IPS-18a (cell line): ENCODE measurements around the gene ZBTB37.
A peak's percentile ranks its signal among the peaks of the same experiment; 100 is the strongest.
"Not testable (repeated sequence)": the region's sequence is repeated elsewhere in the genome, so short reads cannot be mapped to it uniquely, and the experiment has no call there.

Source experiments
- H3K27ac ChIP-seq: one replicate; pipeline ENCODE4 v1.5.1; 2013; ENCODE audit warnings: low read length
- H3K27me3 ChIP-seq: one replicate; pipeline ENCODE4 v1.6.1; 2013; ENCODE audit warnings: mild to moderate bottlenecking, low read length; ENCODE audit not compliant: control insufficient read depth, insufficient read depth
- H3K36me3 ChIP-seq: one replicate; pipeline ENCODE4 v1.6.1; 2013; ENCODE audit warnings: low read depth, low read length; ENCODE audit not compliant: control insufficient read depth
- H3K4me1 ChIP-seq: one replicate; pipeline ENCODE4 v1.6.1; 2013; ENCODE audit warnings: low read depth, low read length; ENCODE audit not compliant: control insufficient read depth
- H3K4me3 ChIP-seq: one replicate; pipeline ENCODE4 v1.5.1; 2013; ENCODE audit warnings: low read length
- H3K9ac ChIP-seq: one replicate; pipeline ENCODE4 v1.6.1; 2013; ENCODE audit warnings: mild to moderate bottlenecking, low read length, moderate library complexity
- H3K9me3 ChIP-seq: one replicate; pipeline ENCODE4 v1.6.1; 2013; ENCODE audit warnings: low read depth, low read length; ENCODE audit not compliant: control insufficient read depth

ZBTB37 gene

DNA sequence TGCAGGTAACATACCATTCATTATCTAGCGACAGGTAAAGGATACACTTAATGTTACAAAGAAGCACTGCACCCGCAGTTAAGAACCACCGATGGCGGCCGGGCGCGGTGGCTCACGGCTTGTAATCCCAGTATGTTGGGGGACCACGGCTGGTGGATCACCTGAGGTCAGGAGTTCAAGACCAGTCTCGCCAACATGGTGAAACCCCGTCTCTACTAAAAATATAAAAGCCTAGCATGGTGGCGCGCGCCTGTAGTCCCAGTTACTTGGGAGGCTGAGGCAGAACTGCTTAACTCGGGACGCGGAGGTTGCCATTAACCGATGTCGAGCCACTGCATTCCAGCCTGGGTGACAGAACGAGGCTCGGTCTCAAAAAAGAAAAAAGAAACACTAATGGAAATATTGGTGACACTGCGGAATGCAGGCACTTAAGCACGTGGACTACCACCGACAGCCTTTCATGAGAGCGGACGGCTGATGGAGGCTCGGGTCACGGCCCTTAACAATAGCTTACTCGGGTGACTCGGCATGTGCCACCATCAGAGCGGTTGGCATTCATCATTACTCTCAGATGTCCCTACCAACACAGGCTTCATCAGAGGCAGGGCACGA is 933 bp upstream of the ZBTB37 start:
- Histone ChIP-seq H3K36me3 (peaks cover 59% of the 10 kb centered on the region), H3K27ac (peak overlapping the region; percentile 94), H3K4me3 (peak overlapping the region; percentile 100), H3K9ac (peak overlapping the region; percentile 99), H3K9me3 (peaks cover 4% of the 10 kb centered on the region), H3K27me3 (no peaks in the 10 kb centered on the region), H3K4me1 (peaks cover 15% of the 10 kb centered on the region)

DNA sequence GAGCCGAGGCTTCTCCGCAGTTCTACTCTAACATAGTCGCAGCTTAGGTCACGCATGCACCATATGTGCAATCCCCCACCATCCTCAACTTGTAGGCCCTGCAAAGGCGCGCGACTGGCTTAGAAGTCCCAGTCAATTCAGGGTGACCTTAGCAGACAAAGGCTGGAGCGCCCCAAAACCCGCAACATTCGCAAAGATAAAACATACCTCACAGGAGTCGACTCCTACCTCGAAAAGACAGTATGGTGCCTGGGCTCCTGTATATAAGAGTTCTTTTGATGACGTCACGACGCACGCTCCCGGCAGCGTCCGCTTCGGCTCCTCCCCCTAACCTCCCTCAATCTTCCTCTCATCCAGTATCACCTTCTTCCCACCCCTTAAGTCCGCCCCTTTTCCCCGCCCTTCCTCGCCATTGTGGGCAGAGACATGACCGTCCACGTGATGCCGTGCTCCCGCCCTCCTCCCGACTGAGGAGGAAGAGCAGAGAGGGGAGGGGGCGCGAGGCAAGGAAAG is 371 bp upstream of the ZBTB37 start, which contains the start of gene GAS5:
TSS of gene GAS5 (minus strand) at position 237 of the 513 bp plus-strand sequence.
- Histone ChIP-seq H3K27me3 (no peaks in the 10 kb centered on the region), H3K27ac (peak within 1 kb of the TSS; percentile 94), H3K36me3 (peaks cover 57% of the 10 kb centered on the region), H3K9me3 (peaks cover 4% of the 10 kb centered on the region), H3K4me3 (peak within 1 kb of the TSS; percentile 100), H3K9ac (peak within 1 kb of the TSS; percentile 99), H3K4me1 (peaks cover 15% of the 10 kb centered on the region)

DNA sequence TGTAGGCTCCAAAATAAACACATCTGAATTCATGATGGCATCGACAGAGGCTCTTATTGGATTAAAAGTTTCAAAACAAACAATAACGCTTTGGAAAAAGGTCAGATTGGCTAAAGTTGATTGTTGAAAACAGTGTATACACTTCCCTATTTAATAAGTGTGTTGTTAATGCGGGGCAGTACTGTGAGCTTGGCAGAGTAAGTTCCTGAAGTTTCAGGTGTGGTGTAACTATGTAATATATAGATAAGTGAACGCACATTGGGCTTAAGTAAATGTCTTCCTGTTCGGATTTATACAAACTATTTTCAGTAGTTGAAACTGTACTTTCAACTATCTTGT is 810 bp downstream of the ZBTB37 start:
- Histone ChIP-seq H3K9me3 (peaks cover 4% of the 10 kb centered on the region), H3K4me3 (peak overlapping the region; percentile 100), H3K36me3 (peaks cover 47% of the 10 kb centered on the region), H3K4me1 (peaks cover 15% of the 10 kb centered on the region), H3K27ac (peak overlapping the region; percentile 51), H3K9ac (peak overlapping the region; percentile 76), H3K27me3 (no peaks in the 10 kb centered on the region)

DNA sequence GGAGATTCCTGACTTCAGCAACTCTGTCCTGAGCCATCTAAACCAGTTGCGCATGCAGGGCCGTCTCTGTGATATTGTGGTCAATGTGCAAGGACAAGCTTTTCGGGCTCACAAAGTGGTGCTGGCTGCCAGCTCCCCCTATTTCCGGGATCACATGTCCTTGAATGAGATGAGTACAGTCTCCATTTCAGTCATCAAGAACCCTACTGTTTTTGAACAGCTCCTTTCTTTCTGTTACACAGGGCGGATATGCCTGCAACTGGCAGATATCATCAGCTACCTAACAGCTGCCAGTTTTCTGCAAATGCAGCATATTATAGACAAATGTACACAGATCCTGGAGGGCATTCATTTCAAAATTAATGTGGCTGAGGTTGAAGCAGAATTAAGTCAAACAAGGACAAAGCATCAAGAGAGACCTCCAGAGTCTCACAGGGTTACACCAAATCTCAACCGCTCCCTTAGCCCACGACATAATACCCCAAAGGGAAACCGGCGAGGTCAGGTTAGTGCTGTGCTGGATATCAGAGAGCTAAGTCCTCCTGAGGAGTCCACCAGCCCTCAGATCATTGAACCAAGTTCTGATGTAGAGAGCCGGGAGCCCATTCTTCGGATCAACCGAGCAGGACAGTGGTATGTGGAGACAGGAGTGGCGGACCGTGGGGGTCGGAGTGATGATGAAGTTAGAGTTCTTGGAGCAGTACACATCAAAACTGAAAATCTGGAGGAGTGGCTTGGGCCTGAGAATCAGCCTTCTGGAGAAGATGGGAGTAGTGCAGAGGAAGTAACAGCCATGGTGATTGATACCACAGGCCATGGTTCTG is 2.3 kb downstream of the ZBTB37 start:
- no peak overlapping the region for H3K27ac ChIP-seq
- peaks cover 4% of the 10 kb centered on the region for H3K9me3 ChIP-seq
- no peaks in the 10 kb centered on the region for H3K27me3 ChIP-seq
- no peak overlapping the region for H3K4me3 ChIP-seq
- peaks cover 38% of the 10 kb centered on the region for H3K36me3 ChIP-seq
- H3K9ac ChIP-seq = no peak overlapping the region
- peaks cover 9% of the 10 kb centered on the region for H3K4me1 ChIP-seq

DNA sequence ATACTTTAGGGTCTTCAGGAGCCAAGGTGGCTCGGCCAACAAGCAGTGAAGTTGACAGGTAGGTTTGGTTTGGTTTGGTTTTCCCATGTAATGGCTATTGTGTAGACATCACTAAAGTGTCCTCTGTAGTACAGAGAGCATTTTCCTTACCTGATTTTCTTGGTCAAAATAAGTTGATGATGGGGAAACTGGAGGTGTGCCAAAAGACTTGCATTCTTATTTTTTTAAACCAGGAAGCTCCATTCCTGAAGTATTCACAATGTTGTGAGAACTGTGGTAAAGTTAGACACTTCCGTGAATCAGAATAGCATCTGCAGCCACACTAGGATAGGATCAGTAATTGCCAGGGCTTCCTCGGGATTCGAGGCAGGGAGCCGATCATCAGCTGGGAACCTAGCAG is 2.9 kb downstream of the ZBTB37 start:
- no peaks in the 10 kb centered on the region for H3K27me3 ChIP-seq
- H3K9ac ChIP-seq = no peak overlapping the region
- H3K36me3 ChIP-seq = peaks cover 32% of the 10 kb centered on the region
- H3K9me3 ChIP-seq = peaks cover 4% of the 10 kb centered on the region
- H3K27ac ChIP-seq = no peak overlapping the region
- no peak overlapping the region for H3K4me3 ChIP-seq
- H3K4me1 ChIP-seq = peaks cover 6% of the 10 kb centered on the region

DNA sequence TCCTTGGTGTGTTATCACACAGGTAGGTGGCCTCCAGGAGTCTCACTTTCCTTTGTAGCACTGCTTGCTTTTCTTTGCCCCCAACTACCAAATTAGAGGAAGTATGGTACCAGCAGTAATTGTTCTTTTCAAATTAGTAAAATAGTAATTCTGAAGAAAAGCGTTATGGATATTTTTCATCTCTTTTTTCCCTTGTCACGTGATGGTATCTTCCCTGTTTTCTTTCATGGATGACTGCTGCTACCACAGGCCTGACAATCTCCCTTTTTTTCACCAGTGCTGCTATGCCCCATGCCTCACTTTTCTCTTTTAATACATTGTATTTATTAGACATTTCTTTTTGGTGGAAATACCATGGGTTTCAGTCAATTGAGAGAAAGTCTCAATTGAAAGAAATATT is 3.3 kb downstream of the ZBTB37 start:
- H3K9me3 ChIP-seq = peaks cover 4% of the 10 kb centered on the region
- H3K36me3 ChIP-seq = peaks cover 29% of the 10 kb centered on the region
- no peak overlapping the region for H3K27ac ChIP-seq
- peaks cover 6% of the 10 kb centered on the region for H3K4me1 ChIP-seq
- H3K4me3 ChIP-seq = no peak overlapping the region
- no peak overlapping the region for H3K9ac ChIP-seq
- no peaks in the 10 kb centered on the region for H3K27me3 ChIP-seq

DNA sequence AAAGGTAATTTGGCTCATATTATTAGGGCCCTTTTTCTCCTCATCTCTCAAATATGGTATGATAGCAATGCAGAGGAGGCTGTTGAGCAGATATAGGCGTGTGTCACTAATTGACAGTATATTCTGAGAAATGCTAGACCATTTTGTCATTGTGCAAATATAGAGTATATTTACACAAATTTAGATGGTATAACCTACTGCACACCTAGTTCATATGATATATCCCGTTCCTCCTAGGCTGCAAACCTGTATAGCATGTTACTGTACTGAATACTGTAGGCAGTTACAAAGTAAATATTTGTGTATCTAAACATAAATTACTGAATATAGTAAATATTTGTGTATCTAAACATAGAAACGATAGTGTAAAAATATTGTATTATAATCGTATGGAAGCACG is 8.6 kb downstream of the ZBTB37 start:
- Histone ChIP-seq H3K4me3 (no peak overlapping the region), H3K4me1 (no peaks in the 10 kb centered on the region), H3K9me3 (no peaks in the 10 kb centered on the region), H3K27ac (no peak overlapping the region), H3K36me3 (peaks cover 19% of the 10 kb centered on the region), H3K9ac (no peak overlapping the region), H3K27me3 (no peaks in the 10 kb centered on the region)

DNA sequence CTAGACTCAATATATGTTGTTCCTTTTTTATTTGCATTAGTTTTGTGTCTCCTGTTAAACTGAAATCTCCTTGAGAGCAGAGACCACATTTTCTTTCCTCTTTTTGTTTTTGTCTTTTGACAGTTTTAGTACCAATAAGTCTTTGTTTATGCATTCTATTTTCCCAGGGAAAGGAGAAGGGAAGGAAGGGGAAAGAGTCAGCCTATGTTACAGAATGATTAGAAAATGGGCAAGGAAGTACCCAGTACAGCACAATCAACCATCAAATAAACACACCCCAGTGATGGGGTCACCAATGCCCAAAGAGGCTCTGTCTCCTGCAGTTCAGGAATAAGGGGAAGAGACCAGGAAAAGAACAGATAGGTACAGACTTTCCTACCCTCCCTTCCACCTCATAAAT is 10.1 kb downstream of the ZBTB37 start:
- Histone ChIP-seq H3K4me3 (no peak overlapping the region), H3K36me3 (peaks cover 19% of the 10 kb centered on the region), H3K9ac (no peak overlapping the region), H3K27me3 (no peaks in the 10 kb centered on the region), H3K27ac (no peak overlapping the region), H3K4me1 (no peaks in the 10 kb centered on the region), H3K9me3 (no peaks in the 10 kb centered on the region)

DNA sequence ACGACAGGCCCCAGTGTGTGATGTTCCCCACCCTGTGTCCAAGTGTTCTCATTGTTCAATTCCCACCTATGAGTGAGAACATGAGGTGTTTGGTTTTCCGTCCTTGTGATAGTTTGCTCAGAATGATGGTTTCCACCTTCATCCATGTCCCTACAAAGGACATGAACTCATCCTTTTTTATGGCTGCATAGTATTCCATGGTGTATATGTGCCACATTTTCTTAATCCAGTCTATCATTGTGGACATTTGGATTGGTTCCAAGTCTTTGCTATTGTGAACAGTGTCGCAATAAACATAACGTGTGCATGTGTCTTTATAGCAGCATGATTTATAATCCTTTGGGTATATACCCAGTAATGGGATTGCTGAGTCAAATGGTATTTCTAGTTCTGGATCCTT is 12.9 kb downstream of the ZBTB37 start:
- not testable (repeated sequence) for H3K4me1 ChIP-seq, H3K9ac ChIP-seq, H3K27ac ChIP-seq, H3K27me3 ChIP-seq, H3K4me3 ChIP-seq, H3K9me3 ChIP-seq
- peaks cover 18% of the 10 kb centered on the region for H3K36me3 ChIP-seq

DNA sequence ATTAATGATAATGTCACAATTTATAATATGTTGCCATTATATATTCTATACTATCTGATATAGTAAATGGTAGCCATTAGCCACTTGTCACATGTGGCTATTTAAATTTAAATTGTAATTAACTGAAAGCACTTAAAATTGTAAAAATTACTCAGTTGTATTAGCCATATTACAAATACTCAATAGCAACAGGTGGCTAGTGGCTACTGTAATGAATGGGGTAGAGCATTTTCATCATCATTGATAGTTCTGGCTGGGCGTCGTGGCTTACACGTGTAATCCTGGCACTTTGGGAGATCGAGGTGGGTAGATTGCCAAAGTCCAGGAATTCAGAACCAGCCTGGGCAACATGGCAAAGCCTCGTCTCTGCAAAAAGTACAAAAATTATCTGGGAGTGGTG is 16.5 kb downstream of the ZBTB37 start:
- H3K9ac ChIP-seq = no peak overlapping the region
- no peaks in the 10 kb centered on the region for H3K27me3 ChIP-seq
- H3K27ac ChIP-seq = no peak overlapping the region
- no peak overlapping the region for H3K4me3 ChIP-seq
- no peaks in the 10 kb centered on the region for H3K9me3 ChIP-seq
- peaks cover 10% of the 10 kb centered on the region for H3K36me3 ChIP-seq
- H3K4me1 ChIP-seq = peaks cover 24% of the 10 kb centered on the region

DNA sequence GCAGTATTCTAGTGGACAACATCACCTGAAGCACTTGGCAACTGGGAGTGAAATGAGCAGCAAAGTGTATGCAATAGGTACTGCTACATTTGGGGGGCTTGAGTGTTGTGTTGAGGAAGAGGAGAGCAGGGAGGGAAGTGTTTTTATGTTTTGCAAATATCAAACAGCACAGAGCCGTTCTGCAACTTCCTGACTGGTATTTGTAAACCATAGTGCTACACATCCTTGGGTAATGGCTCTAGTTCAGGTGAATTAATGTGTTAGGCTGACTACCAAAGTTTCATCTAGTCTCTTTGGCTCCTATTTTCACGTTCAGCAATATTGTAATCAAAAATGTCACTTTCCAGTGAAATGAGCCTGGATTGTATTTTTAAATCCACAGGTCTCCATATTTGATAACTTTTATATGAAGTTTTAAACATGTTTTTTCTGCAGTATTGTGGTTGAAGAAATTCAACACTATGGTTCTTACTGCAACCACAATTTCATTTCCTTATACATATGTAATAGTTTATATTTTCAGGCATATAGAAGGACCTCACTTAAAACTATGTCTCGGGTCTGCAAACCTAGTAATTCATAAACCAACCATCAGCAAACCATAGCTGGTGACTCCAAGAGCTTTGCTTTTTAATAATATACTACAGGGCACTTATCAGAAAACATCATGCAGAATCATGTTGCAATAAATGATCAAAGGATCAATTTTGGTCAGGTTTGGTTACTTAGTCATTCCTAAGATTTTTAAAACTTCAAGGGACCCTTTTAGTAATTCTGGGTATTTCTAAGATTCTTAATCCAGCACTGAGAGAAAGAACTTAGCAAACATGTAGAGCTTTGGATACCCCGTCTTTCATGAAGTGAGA is 18.8 kb downstream of the ZBTB37 start:
- Histone ChIP-seq H3K9me3 (no peaks in the 10 kb centered on the region), H3K27ac (no peak overlapping the region), H3K36me3 (peaks cover 10% of the 10 kb centered on the region), H3K4me3 (no peak overlapping the region), H3K4me1 (peaks cover 32% of the 10 kb centered on the region), H3K27me3 (no peaks in the 10 kb centered on the region), H3K9ac (no peak overlapping the region)
